Tibial nerve (tissue), 4 donors: ENCODE data around the gene KRT23. TPM values are rescaled to one million over a fixed set of nuclear protein-coding genes. Genes with fewer than 3 reads are reported as not detected.

Source experiments
- DNase-seq, 2 donors: peaks; one replicate each; pipeline ENCODE4 v3.0.0-alpha.2; 2019; ENCODE audit warnings: low spot score in 2 of 2
- H3K27ac ChIP-seq, 4 donors: fragments of 200-600 bp; sonication (generic) in 3 of 4; one replicate each; pipeline ENCODE4 v1.5.1; 2017 to 2019; ENCODE audit warnings: mild to moderate bottlenecking in 1 of 4
- H3K27me3 ChIP-seq, 2 donors: fragments of 200-600 bp; sonication (generic) in 1 of 2; one replicate each; pipeline versions ENCODE4 v1.5.1 to v1.6.0; 2017 to 2019
- H3K36me3 ChIP-seq, 3 donors: fragments of 200-600 bp; sonication (generic); one replicate each; pipeline ENCODE4 v1.5.1; 2018 to 2019
- H3K4me1 ChIP-seq, 4 donors: fragments of 200-600 bp; sonication (generic) in 3 of 4; one replicate each; pipeline ENCODE4 v1.5.1; 2017 to 2019
- H3K4me3 ChIP-seq, 4 donors: fragments of 200-600 bp; sonication (generic) in 3 of 4; one replicate each; pipeline ENCODE4 v1.5.1; 2017 to 2019; ENCODE audit warnings: mild to moderate bottlenecking in 1 of 4, moderate library complexity in 1 of 4
- H3K9me3 ChIP-seq, 4 donors: fragments of 200-600 bp; sonication (generic) in 3 of 4; one replicate each; pipeline ENCODE4 v1.5.1; 2017 to 2019
- CTCF ChIP-seq, 5 experiments: fragments of 200-600 bp in 3 of 5; fragments of 450-650 bp in 2 of 5; sonication (generic) in 3 of 5; IDR thresholded peaks; one replicate each; pipeline ENCODE4 v1.5.1; 2016 to 2019; ENCODE audit warnings: antibody characterized with exemption in 5 of 5, mild to moderate bottlenecking in 3 of 5, moderate library complexity in 2 of 5
- EP300 ChIP-seq, 2 donors: sonication (generic); formaldehyde crosslinking; IDR thresholded peaks; one replicate each; pipeline ENCODE4 v1.6.1; 2017; ENCODE audit warnings: antibody characterized with exemption in 2 of 2, mild to moderate bottlenecking in 1 of 2
- POLR2A ChIP-seq, 2 donors: fragments of 450-650 bp; IDR thresholded peaks; one replicate each; pipeline ENCODE4 v1.6.1; 2017; ENCODE audit warnings: antibody characterized with exemption in 2 of 2, mild to moderate bottlenecking in 2 of 2, moderate library complexity in 2 of 2
- WGBS, 2 donors: methylation state at CpG; one replicate each; pipeline ENCODE4 v1.1.5; 2018; 5-methylcytosine and 5-hydroxymethylcytosine counted together
- total RNA-seq, 4 donors: library from RNA; depleted of rRNA; stranded (reverse); fragments of >200 nt; gene quantifications; one replicate each; pipeline ENCODE4 v1.1.0, GENCODE V29; 2016

KRT23 gene
- total RNA-seq, 4 donors from 2014 or later, result not detected

GRCh38 chr17:40967582-40967981, 30.1 kb upstream of the KRT23 start:
- H3K9me3 ChIP-seq, result no peaks in the 10 kb centered on the region
- DNase-seq, result no peak
- no peak overlapping the region for H3K4me3 ChIP-seq
- no peak overlapping the region for H3K27ac ChIP-seq
- H3K4me1 ChIP-seq, result no peaks in the 10 kb centered on the region
- H3K27me3 ChIP-seq, result no peaks in the 10 kb centered on the region
- H3K36me3 ChIP-seq, result no peaks in the 10 kb centered on the region
- WGBS, 2 donors, result 61 to 91% methylated on average over 1 of the region's 1 CpG
- TF ChIP-seq POLR2A (IDR thresholded peaks at IDR 0.05), result no peak

- DNase-seq, result no peak
- Histone ChIP-seq H3K9me3 (no peaks in the 10 kb centered on the region), H3K27ac (no peak within 1 kb of the TSS), H3K4me3 (no peak within 1 kb of the TSS), H3K36me3 (no peaks in the 10 kb centered on the region), H3K4me1 (no peaks in the 10 kb centered on the region), H3K27me3 (no peaks in the 10 kb centered on the region)
- TF ChIP-seq CTCF (IDR thresholded peaks at IDR 0.05), result no peak
- no peak for TF ChIP-seq POLR2A (IDR thresholded peaks at IDR 0.05)
- no peak for TF ChIP-seq EP300 (IDR thresholded peaks at IDR 0.05)
- 72 to 89% methylated on average over 1 of the region's 1 CpG for WGBS, 2 donors
Observed at GRCh38 chr17:40966848-40967247, 29.4 kb upstream of the KRT23 start, which contains the start of gene KRT39. Gene KRT39, minus strand, starts transcription at chr17:40966948. Its CDS starts 92 bp downstream, at chr17:40966856.

- Histone ChIP-seq H3K36me3 (no peaks in the 10 kb centered on the region), H3K4me3 (no peak overlapping the region), H3K4me1 (no peaks in the 10 kb centered on the region), H3K27ac (no peak overlapping the region), H3K27me3 (no peaks in the 10 kb centered on the region), H3K9me3 (no peaks in the 10 kb centered on the region)
- TF ChIP-seq POLR2A (IDR thresholded peaks at IDR 0.05) (no peak), CTCF (IDR thresholded peaks at IDR 0.05) (peak; percentile 27 to 40 (median 34))
- no peak for DNase-seq
- WGBS, 2 donors, result 55 to 56% methylated on average over 1 of the region's 1 CpG
Observed at GRCh38 chr17:40963838-40964237, 26.4 kb upstream of the KRT23 start.

GRCh38 chr17:40962059-40962561, 24.7 kb upstream of the KRT23 start:
- no peaks in the 10 kb centered on the region for H3K36me3 ChIP-seq
- no peak for DNase-seq
- no peaks in the 10 kb centered on the region for H3K27me3 ChIP-seq
- H3K4me3 ChIP-seq, result no peak overlapping the region
- H3K9me3 ChIP-seq, result no peaks in the 10 kb centered on the region
- H3K27ac ChIP-seq, result no peak overlapping the region
- TF ChIP-seq POLR2A (IDR thresholded peaks at IDR 0.05), result no peak
- TF ChIP-seq CTCF (IDR thresholded peaks at IDR 0.05), result no peak
- no peak for TF ChIP-seq EP300 (IDR thresholded peaks at IDR 0.05)
- WGBS, 2 donors, result 89 to 94% methylated on average over 4 of the region's 4 CpGs
- no peaks in the 10 kb centered on the region for H3K4me1 ChIP-seq

GRCh38 chr17:40961591-40961990, 24.1 kb upstream of the KRT23 start:
- Histone ChIP-seq H3K27ac (no peak overlapping the region), H3K4me3 (no peak overlapping the region), H3K9me3 (no peaks in the 10 kb centered on the region), H3K27me3 (no peaks in the 10 kb centered on the region), H3K4me1 (no peaks in the 10 kb centered on the region), H3K36me3 (no peaks in the 10 kb centered on the region)
- 84 to 88% methylated on average over 1 of the region's 1 CpG for WGBS, 2 donors
- TF ChIP-seq CTCF (IDR thresholded peaks at IDR 0.05) (no peak), POLR2A (IDR thresholded peaks at IDR 0.05) (no peak), EP300 (IDR thresholded peaks at IDR 0.05) (no peak)
- no peak for DNase-seq

- Histone ChIP-seq H3K27ac (no peak overlapping the region), H3K9me3 (no peaks in the 10 kb centered on the region), H3K4me1 (no peaks in the 10 kb centered on the region), H3K4me3 (no peak overlapping the region), H3K27me3 (no peaks in the 10 kb centered on the region), H3K36me3 (no peaks in the 10 kb centered on the region)
- DNase-seq, result no peak
- TF ChIP-seq CTCF (IDR thresholded peaks at IDR 0.05) (no peak), EP300 (IDR thresholded peaks at IDR 0.05) (no peak), POLR2A (IDR thresholded peaks at IDR 0.05) (no peak)
- WGBS, 2 donors, result 81 to 85% methylated on average over 10 of the region's 10 CpGs
Observed at GRCh38 chr17:40960144-40960543, 22.7 kb upstream of the KRT23 start.
